MM.1S (cell line): ENCODE measurements around the gene TSEN34.

Experiments
- CTCF ChIP-seq: fragments of 300-600 bp; sonication (generic); IDR thresholded peaks from 2 replicates; pipeline ENCODE4 v1.5.1; 2016; ENCODE audit warnings: antibody characterized with exemption, low read length, mixed read lengths
- EZH2 ChIP-seq: fragments of 300-600 bp; sonication (generic); optimal IDR thresholded peaks from 2 replicates; pipeline ENCODE3; 2017; ENCODE audit warnings: low read depth, mild to moderate bottlenecking, antibody characterized with exemption, low read length, mixed read lengths

- no peak for TF ChIP-seq CTCF
- no peak for TF ChIP-seq EZH2
Observed at GRCh38 chr19:54216869-54217268, 25.8 kb downstream of the TSEN34 start.
